GM12878 (cell line): ENCODE data around the gene SLC39A11. TPM values are rescaled to one million over a fixed set of nuclear protein-coding genes. Genes with fewer than 3 reads are reported as not detected.

Experiments used
- ASH2L ChIP-seq: fragments of 300-600, 200-600 bp; sonication (generic); IDR thresholded peaks from 2 replicates; pipeline ENCODE4 v1.6.1; 2017; ENCODE audit warnings: low read depth, mild to moderate bottlenecking, borderline replicate concordance
- BCL11A ChIP-seq: IDR thresholded peaks from 2 replicates; pipeline ENCODE4 v1.6.1; 2011; ENCODE audit warnings: low read depth, low read length
- CBX5 ChIP-seq: sonication (generic); IDR thresholded peaks from 2 replicates; pipeline ENCODE4 v1.6.1; 2016; ENCODE audit warnings: low read depth, moderate library complexity, mild to moderate bottlenecking, inconsistent platforms
- EZH2 ChIP-seq: IDR thresholded peaks from 2 replicates; pipeline ENCODE4 v1.6.1; 2012; ENCODE audit warnings: low read depth, mild to moderate bottlenecking, control low read depth, inconsistent platforms, low read length, borderline replicate concordance; ENCODE audit not compliant: control insufficient read depth
- IRF3 ChIP-seq: fragments of 450-650 bp; IDR thresholded peaks from 2 replicates; pipeline ENCODE4 v1.6.1; 2014; ENCODE audit warnings: mild to moderate bottlenecking
- MEF2A ChIP-seq: IDR thresholded peaks from 2 replicates; pipeline ENCODE4 v1.6.1; 2011; ENCODE audit warnings: low read depth, mild to moderate bottlenecking, low read length, moderate library complexity; ENCODE audit not compliant: insufficient read depth
- PKNOX1 ChIP-seq: fragments of 450-650 bp; IDR thresholded peaks from 2 replicates; pipeline ENCODE4 v1.6.1; 2016; ENCODE audit warnings: mild to moderate bottlenecking
- POLR2A ChIP-seq: IDR thresholded peaks from 2 replicates; pipeline ENCODE4 v1.6.1; 2011; ENCODE audit warnings: low read depth, mild to moderate bottlenecking, low read length
- POU2F2 ChIP-seq: IDR thresholded peaks from 3 replicates; pipeline ENCODE4 v1.6.1; 2011; ENCODE audit warnings: low read depth, mild to moderate bottlenecking, low read length, borderline replicate concordance
- RELB ChIP-seq: fragments of 450-650 bp; IDR thresholded peaks from 2 replicates; pipeline ENCODE4 v1.6.1; 2017; ENCODE audit warnings: low read depth, mild to moderate bottlenecking, moderate library complexity
- TCF12 ChIP-seq: IDR thresholded peaks from 2 replicates; pipeline ENCODE4 v1.6.1; 2011; ENCODE audit warnings: low read depth, mild to moderate bottlenecking, low read length
- ZNF384 ChIP-seq: IDR thresholded peaks from 2 replicates; pipeline ENCODE4 v1.6.1; 2012; ENCODE audit warnings: low read depth, mild to moderate bottlenecking, low read length, improper control_type of control experiment, borderline replicate concordance
- polyA plus RNA-seq, 11 experiments: library from polyadenylated mRNA; depleted of rRNA in 4 of 11; unstranded in 6 of 11; stranded (reverse) in 5 of 11; fragments of >200 nt; fragmentation: Nextera tagmentation in 4 of 11; fragmentation: Illumina TruSeq in 1 of 11; extraction: Ambion mirVana in 4 of 11; extraction: Trizol in 1 of 11; gene quantifications; 1 replicate in 1 of 11; 2 replicates in 10 of 11; pipeline versions ENCODE4 v1.2.1 to v1.2.3, GENCODE V29; 2011 to 2016; ENCODE audit warnings: inconsistent platforms in 2 of 11, missing spikeins in 2 of 11, low read depth in 1 of 11
- total RNA-seq, 4 experiments: library from RNA; depleted of rRNA in 3 of 4; stranded (reverse); fragments of >200 nt in 3 of 4; fragmentation: Illumina TruSeq in 1 of 4; extraction: Trizol in 1 of 4; gene quantifications; 2 replicates each; pipeline versions ENCODE4 v1.2.1 to v1.2.3, GENCODE V29; 2013 to 2021

The SLC39A11 gene
- total and polyA plus RNA-seq, 10 of the 15 experiments (the other 5 are each of a cell fraction or from before 2014, with no cell fraction given), result 8.6 to 23.8 (median 14.0) TPM

- TF ChIP-seq PKNOX1 (no peak), ZNF384 (no peak), BCL11A (no peak), POU2F2 (no peak), TCF12 (no peak), MEF2A (no peak), CBX5 (no peak), ASH2L (no peak), IRF3 (no peak), POLR2A (no peak), RELB (no peak), EZH2 (no peak)
Measured at GRCh38 chr17:73045724-73046123, 46.8 kb downstream of the SLC39A11 start (continued).
